ENCODE data around the gene RHOF.

DNA sequence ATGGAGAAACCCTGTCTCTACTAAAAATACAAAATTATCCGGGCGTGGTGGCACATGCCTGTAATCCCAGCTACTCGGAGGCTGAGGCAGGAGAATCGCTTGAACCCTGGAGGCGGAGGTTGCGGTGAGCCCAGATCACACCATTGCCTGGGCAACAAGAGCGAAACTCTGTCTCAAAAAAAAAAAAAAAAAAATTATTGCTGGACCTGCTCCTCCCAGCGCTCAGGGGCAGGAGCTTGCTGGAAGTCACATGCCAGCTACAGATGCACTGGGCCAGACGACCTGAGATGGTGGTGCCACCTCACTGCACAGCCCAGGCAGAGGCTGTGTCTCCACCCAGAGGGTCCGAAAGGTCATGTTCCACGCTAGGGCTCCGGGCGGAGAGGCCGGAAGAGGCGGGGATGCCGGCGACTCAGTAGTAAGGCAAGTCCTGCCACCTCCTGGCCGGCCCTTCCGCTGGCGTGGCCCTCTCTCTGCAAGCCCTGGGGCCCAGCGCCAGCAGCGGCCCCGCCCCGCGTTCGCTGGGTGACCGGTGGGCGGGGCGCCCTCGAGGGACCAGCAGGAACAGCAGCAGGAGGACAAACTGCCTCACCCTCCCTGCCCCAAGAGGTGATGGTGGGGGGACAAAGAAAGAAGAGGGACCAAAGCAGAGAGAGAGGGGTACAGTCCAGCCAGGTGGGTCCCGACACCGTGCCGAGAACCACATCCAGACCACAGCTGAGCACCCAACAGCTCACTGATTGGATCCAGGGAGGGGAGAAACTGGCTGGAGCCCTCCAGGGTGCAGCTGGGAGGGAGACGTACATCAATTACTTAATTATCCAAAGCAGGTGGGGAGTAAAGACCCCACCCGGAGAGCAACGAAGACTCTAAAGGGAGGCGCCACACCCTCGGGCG, 3.6 kb upstream of the RHOF start:
- TF ChIP-seq, protein P1, sequence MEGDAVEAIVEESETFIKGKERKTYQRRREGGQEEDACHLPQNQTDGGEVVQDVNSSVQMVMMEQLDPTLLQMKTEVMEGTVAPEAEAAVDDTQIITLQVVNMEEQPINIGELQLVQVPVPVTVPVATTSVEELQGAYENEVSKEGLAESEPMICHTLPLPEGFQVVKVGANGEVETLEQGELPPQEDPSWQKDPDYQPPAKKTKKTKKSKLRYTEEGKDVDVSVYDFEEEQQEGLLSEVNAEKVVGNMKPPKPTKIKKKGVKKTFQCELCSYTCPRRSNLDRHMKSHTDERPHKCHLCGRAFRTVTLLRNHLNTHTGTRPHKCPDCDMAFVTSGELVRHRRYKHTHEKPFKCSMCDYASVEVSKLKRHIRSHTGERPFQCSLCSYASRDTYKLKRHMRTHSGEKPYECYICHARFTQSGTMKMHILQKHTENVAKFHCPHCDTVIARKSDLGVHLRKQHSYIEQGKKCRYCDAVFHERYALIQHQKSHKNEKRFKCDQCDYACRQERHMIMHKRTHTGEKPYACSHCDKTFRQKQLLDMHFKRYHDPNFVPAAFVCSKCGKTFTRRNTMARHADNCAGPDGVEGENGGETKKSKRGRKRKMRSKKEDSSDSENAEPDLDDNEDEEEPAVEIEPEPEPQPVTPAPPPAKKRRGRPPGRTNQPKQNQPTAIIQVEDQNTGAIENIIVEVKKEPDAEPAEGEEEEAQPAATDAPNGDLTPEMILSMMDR (IDR thresholded peaks at IDR 0.05) = peak; percentile 45
- no peak for TF ChIP-seq ZFX (IDR thresholded peaks at IDR 0.05; ENCODE audit: borderline replicate concordance)

Data from 22Rv1 (cell line).